Measurements from ENCODE around the gene REXO5. TPM values are rescaled to one million over a fixed set of nuclear protein-coding genes. Genes with fewer than 3 reads are reported as not detected.

The REXO5 gene
- total RNA-seq, 1 experiment from 2014 or later: 9.1 TPM

DNA sequence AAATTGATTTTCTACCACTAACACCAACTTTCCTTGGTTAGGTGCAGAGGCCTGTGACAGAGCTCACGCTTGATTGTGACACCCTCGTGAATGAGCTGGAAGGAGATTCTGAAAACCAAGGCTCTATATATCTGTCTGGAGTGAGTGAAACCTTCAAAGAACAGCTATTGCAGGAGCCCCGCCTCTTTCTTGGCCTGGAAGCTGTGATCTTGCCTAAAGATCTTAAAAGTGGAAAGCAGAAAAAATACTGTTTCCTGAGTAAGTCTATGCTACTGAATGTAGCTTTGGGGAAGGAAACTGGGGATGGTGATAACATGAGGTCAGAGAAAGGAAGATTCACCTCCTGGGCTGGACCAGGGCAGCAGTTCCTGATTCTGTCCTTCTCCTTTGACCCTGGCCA is 38.3 kb downstream of the REXO5 start:
- Histone ChIP-seq H3K4me3 (ENCODE audit: low read depth, low read length, poor library complexity, severe bottlenecking) (no peak overlapping the region), H3K36me3 (ENCODE audit: insufficient read depth, low read length, poor library complexity, severe bottlenecking) (peaks cover 17% of the 10 kb centered on the region), H3K4me1 (ENCODE audit: insufficient read depth, low read length, poor library complexity, severe bottlenecking) (no peaks in the 10 kb centered on the region), H3K27me3 (replicated peaks; ENCODE audit: insufficient read depth, low read depth, low read length, poor library complexity) (no peaks in the 10 kb centered on the region), H3K9me3 (ENCODE audit: low read depth, low read length, poor library complexity, severe bottlenecking) (no peaks in the 10 kb centered on the region), H3K27ac (ENCODE audit: low read depth, low read length, poor library complexity, severe bottlenecking) (no peak overlapping the region)
- ChIA-PET CTCF (no interaction called here), POLR2A (ENCODE audit: low non-redundant PET) (no interaction called here)
- no TSS peak for BruUV-seq (replicated peaks)
- TF ChIP-seq CTCF (conservative IDR thresholded peaks at IDR 0.05; ENCODE audit: low read depth, low read length) (no peak), EZH2 (IDR thresholded peaks at IDR 0.05; ENCODE audit: borderline replicate concordance, low read depth, low read length, poor library complexity, severe bottlenecking) (no peak)
- DNase-seq (ENCODE audit: low spot score): no peak
- intact Hi-C loops (cut with micrococcal nuclease; ENCODE audit: unreplicated experiment): no loop called here

DNA sequence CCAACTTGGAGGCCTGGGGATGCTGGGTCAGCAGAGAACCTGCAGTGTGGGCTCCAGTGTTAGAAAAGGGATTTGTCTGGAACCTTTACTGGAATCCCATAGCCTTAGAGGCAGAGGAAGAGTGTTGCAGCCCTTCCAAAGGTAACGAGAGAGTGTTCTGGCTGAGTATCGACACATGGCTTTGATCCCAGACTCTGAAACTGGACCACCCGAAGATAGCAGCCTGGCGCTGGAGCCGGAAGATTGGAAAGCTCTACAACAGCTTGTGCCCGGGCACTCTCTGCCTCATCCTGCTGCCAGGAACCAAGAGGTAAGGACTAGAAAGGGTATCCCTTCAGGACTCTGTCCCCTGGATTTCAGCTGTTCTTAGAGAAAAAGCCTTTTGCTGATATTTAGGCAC is 39.7 kb downstream of the REXO5 start:
- no peak for DNase-seq (ENCODE audit: low spot score)
- Histone ChIP-seq H3K27ac (ENCODE audit: low read depth, low read length, poor library complexity, severe bottlenecking) (no peak overlapping the region), H3K9me3 (ENCODE audit: low read depth, low read length, poor library complexity, severe bottlenecking) (no peaks in the 10 kb centered on the region), H3K36me3 (ENCODE audit: insufficient read depth, low read length, poor library complexity, severe bottlenecking) (peaks cover 12% of the 10 kb centered on the region), H3K4me3 (ENCODE audit: low read depth, low read length, poor library complexity, severe bottlenecking) (no peak overlapping the region), H3K4me1 (ENCODE audit: insufficient read depth, low read length, poor library complexity, severe bottlenecking) (no peaks in the 10 kb centered on the region), H3K27me3 (replicated peaks; ENCODE audit: insufficient read depth, low read depth, low read length, poor library complexity) (no peaks in the 10 kb centered on the region)
- no TSS peak for BruUV-seq (replicated peaks)
- CTCF ChIA-PET: no interaction called here
- no peak for TF ChIP-seq EZH2 (IDR thresholded peaks at IDR 0.05; ENCODE audit: borderline replicate concordance, low read depth, low read length, poor library complexity, severe bottlenecking)
- no peak for TF ChIP-seq CTCF (conservative IDR thresholded peaks at IDR 0.05; ENCODE audit: low read depth, low read length)
- intact Hi-C loops (cut with micrococcal nuclease; ENCODE audit: unreplicated experiment): no loop called here
- POLR2A ChIA-PET (ENCODE audit: low non-redundant PET): no interaction called here

DNA sequence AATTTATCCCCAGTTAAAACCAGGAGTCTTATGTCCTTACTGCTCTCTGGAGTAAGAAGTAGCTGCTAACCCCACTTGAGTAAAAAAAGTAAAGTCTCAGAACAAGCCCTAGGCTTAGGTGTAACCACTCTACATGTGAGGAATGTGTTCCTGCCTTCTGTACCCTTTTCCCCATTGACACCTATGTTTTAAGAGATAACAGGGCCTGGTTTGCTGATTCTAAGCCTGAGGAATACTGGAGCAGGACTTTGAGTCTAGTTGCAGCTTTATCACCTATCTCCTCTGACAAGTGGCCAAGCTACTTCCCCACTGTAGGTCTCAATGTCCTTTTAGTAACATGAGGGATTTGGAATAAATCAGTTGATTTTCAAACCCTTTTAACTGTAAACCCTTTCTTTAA is 40.2 kb downstream of the REXO5 start:
- H3K27me3 ChIP-seq (replicated peaks; ENCODE audit: insufficient read depth, low read depth, low read length, poor library complexity): no peaks in the 10 kb centered on the region
- H3K27ac ChIP-seq (ENCODE audit: low read depth, low read length, poor library complexity, severe bottlenecking): no peak overlapping the region
- no peaks in the 10 kb centered on the region for H3K9me3 ChIP-seq (ENCODE audit: low read depth, low read length, poor library complexity, severe bottlenecking)
- H3K36me3 ChIP-seq (ENCODE audit: insufficient read depth, low read length, poor library complexity, severe bottlenecking): peaks cover 12% of the 10 kb centered on the region
- TF ChIP-seq EZH2 (IDR thresholded peaks at IDR 0.05; ENCODE audit: borderline replicate concordance, low read depth, low read length, poor library complexity, severe bottlenecking) (no peak), CTCF (conservative IDR thresholded peaks at IDR 0.05; ENCODE audit: low read depth, low read length) (no peak)
- BruUV-seq (replicated peaks): no TSS peak
- ChIA-PET CTCF (no interaction called here), POLR2A (ENCODE audit: low non-redundant PET) (no interaction called here)
- no peak for DNase-seq (ENCODE audit: low spot score)
- no peaks in the 10 kb centered on the region for H3K4me1 ChIP-seq (ENCODE audit: insufficient read depth, low read length, poor library complexity, severe bottlenecking)
- no peak overlapping the region for H3K4me3 ChIP-seq (ENCODE audit: low read depth, low read length, poor library complexity, severe bottlenecking)
- intact Hi-C loops (cut with micrococcal nuclease; ENCODE audit: unreplicated experiment): no loop called here
